PC-3 (cell line): Measurements from ENCODE around the gene TMEFF1. TPM values are rescaled to one million over a fixed set of nuclear protein-coding genes. Genes with fewer than 3 reads are reported as not detected.

ENCODE experiments used
- ATAC-seq: fragments of 200-7000 bp; cut with Tn5 transposase; 2 replicates; pipeline ENCODE4 v1.9.1; 2020; ENCODE audit warnings: mild to moderate bottlenecking, moderate library complexity
- BruUV-seq: library from RNA; stranded (reverse); fragments of 400-500 nt; replicated peaks from 2 replicates; lab custom pipeline; 2021; lab: Mats Ljungman, UMichigan
- CTCF ChIA-PET: fragments of 300-600 bp; sonication (Branson Sonifier 250); formaldehyde crosslinking; loops from one replicate; lab custom pipeline; 2022; ENCODE audit warnings: antibody characterized with exemption; lab: Charles Lee
- POLR2A ChIA-PET: fragments of 300-600 bp; sonication (Branson Sonifier 250); formaldehyde crosslinking; loops from one replicate; lab custom pipeline; 2022; ENCODE audit warnings: antibody characterized with exemption; ENCODE audit not compliant: unreplicated experiment; lab: Charles Lee
- DNase-seq: peaks from one replicate; pipeline ENCODE4 v3.0.0-alpha.2; 2015
- H2AFZ ChIP-seq: fragments of 300-600 bp; sonication (generic); 2 replicates; pipeline ENCODE4 v1.6.0; 2016; ENCODE audit warnings: antibody characterized with exemption, low read length
- H3F3A ChIP-seq: fragments of 300-600 bp; sonication (generic); one replicate; pipeline ENCODE4 v1.6.0; 2017; ENCODE audit warnings: antibody characterized with exemption, low read length, control low read depth, mild to moderate bottlenecking; ENCODE audit not compliant: unreplicated experiment
- H3K27ac ChIP-seq: fragments of 300-600 bp; sonication (generic); 2 replicates; pipeline ENCODE4 v1.5.1; 2016; ENCODE audit warnings: mild to moderate bottlenecking, low read length
- H3K27me3 ChIP-seq: fragments of 300-600 bp; sonication (generic); 2 replicates; pipeline ENCODE4 v1.6.1; 2016; ENCODE audit warnings: low read length, mixed read lengths
- H3K36me3 ChIP-seq: fragments of 300-600 bp; sonication (generic); 2 replicates; pipeline ENCODE4 v1.6.1; 2016; ENCODE audit warnings: low read depth, mixed run types, low read length, mixed read lengths
- H3K4me1 ChIP-seq: fragments of 300-600 bp; sonication (generic); 2 replicates; pipeline ENCODE4 v1.5.1; 2016; ENCODE audit warnings: low read length; ENCODE audit not compliant: insufficient read depth
- H3K4me2 ChIP-seq: fragments of 300-600 bp; sonication (generic); 2 replicates; pipeline ENCODE4 v1.6.0; 2016; ENCODE audit warnings: low read length
- H3K4me3 ChIP-seq: fragments of 300-600 bp; sonication (generic); 2 replicates; pipeline ENCODE4 v1.5.1; 2016; ENCODE audit warnings: mild to moderate bottlenecking, low read length, mixed read lengths
- H3K79me2 ChIP-seq: fragments of 300-600 bp; sonication (generic); 2 replicates; pipeline ENCODE4 v1.6.1; 2017; ENCODE audit warnings: low read length, mixed read lengths
- H3K9ac ChIP-seq: fragments of 300-600 bp; sonication (generic); 2 replicates; pipeline ENCODE4 v1.6.0; 2016; ENCODE audit warnings: mild to moderate bottlenecking, low read length
- H3K9me2 ChIP-seq: fragments of 300-600 bp; sonication (generic); replicated peaks from 2 replicates; pipeline ENCODE4 v1.6.1; 2016; ENCODE audit warnings: mixed run types, low read length, mixed read lengths
- H3K9me3 ChIP-seq: fragments of 300-600 bp; sonication (generic); 2 replicates; pipeline ENCODE4 v1.6.1; 2016; ENCODE audit warnings: low read length, mixed read lengths
- H4K20me1 ChIP-seq: fragments of 300-600 bp; sonication (generic); 2 replicates; pipeline ENCODE4 v1.6.1; 2016; ENCODE audit warnings: low read length, mixed read lengths
- CTCF ChIP-seq: fragments of 300-600 bp; sonication (generic); conservative IDR thresholded peaks from 2 replicates; pipeline ENCODE4 v1.5.1; 2017; ENCODE audit warnings: antibody characterized with exemption, low read depth, mild to moderate bottlenecking, low read length
- EZH2 ChIP-seq: fragments of 300-600 bp; sonication (generic); IDR thresholded peaks from one replicate; pipeline ENCODE4 v1.6.1; 2017; ENCODE audit warnings: antibody characterized with exemption, mild to moderate bottlenecking, low read length; ENCODE audit not compliant: unreplicated experiment
- EZH2phosphoT487 ChIP-seq: fragments of 300-600 bp; sonication (generic); IDR thresholded peaks from 2 replicates; pipeline ENCODE4 v1.6.1; 2018; ENCODE audit warnings: mild to moderate bottlenecking, antibody characterized with exemption, low read length, borderline replicate concordance
- intact Hi-C: fragments of 100-400 bp; cut with micrococcal nuclease; formaldehyde crosslinking; loops from 2 replicates; pipeline ENCODE4 v1.9.0; 2023
- total RNA-seq: library from RNA; depleted of rRNA; stranded (reverse); fragments of >200 nt; gene quantifications from 2 replicates; pipeline ENCODE4 v1.2.3, GENCODE V29; 2014

The TMEFF1 gene
- total RNA-seq, 1 experiment from 2014 or later: not detected

- DNase-seq: no peak
- ChIA-PET CTCF (no interaction called here), POLR2A (no interaction called here)
- no peaks in the 10 kb centered on the region for H3K36me3 ChIP-seq
- no peaks in the 10 kb centered on the region for H3K79me2 ChIP-seq
- no peaks in the 10 kb centered on the region for H3K9me2 ChIP-seq
- H2AFZ ChIP-seq: no peak overlapping the region
- no peaks in the 10 kb centered on the region for H3F3A ChIP-seq
- no peaks in the 10 kb centered on the region for H3K9me3 ChIP-seq
- no peak overlapping the region for H3K4me2 ChIP-seq
- intact Hi-C loops: no loop called here
- no peak overlapping the region for H3K27ac ChIP-seq
- ATAC-seq: no peak
- H4K20me1 ChIP-seq: no peaks in the 10 kb centered on the region
- H3K27me3 ChIP-seq: no peaks in the 10 kb centered on the region
- H3K4me1 ChIP-seq: no peaks in the 10 kb centered on the region
- BruUV-seq: no TSS peak
- H3K4me3 ChIP-seq: no peak overlapping the region
- no peak overlapping the region for H3K9ac ChIP-seq
- no peak for TF ChIP-seq CTCF
Observed at GRCh38 chr9:100459963-100460362, 13.0 kb upstream of the TMEFF1 start.

GRCh38 chr9:100465274-100465673 is 7.7 kb upstream of the TMEFF1 start:
- Histone ChIP-seq H4K20me1 (no peaks in the 10 kb centered on the region), H3K79me2 (no peaks in the 10 kb centered on the region), H3K4me3 (no peak overlapping the region), H3K27me3 (no peaks in the 10 kb centered on the region), H2AFZ (no peak overlapping the region), H3K9ac (no peak overlapping the region), H3K36me3 (no peaks in the 10 kb centered on the region), H3K4me2 (no peak overlapping the region), H3K4me1 (no peaks in the 10 kb centered on the region), H3K9me3 (no peaks in the 10 kb centered on the region), H3F3A (no peaks in the 10 kb centered on the region), H3K27ac (no peak overlapping the region), H3K9me2 (no peaks in the 10 kb centered on the region)
- DNase-seq (no peak), ATAC-seq (no peak)
- POLR2A ChIA-PET: no interaction called here
- TF ChIP-seq EZH2 (no peak), CTCF (no peak), EZH2phosphoT487 (no peak)
- intact Hi-C loops: no loop called here
- CTCF ChIA-PET: no interaction called here
- BruUV-seq: no TSS peak

- no peaks in the 10 kb centered on the region for H3K27me3 ChIP-seq
- DNase-seq (no peak), ATAC-seq (no peak)
- H3K36me3 ChIP-seq: no peaks in the 10 kb centered on the region
- no peak overlapping the region for H3K4me3 ChIP-seq
- H3K4me2 ChIP-seq: no peak overlapping the region
- no peak for TF ChIP-seq EZH2phosphoT487
- TF ChIP-seq CTCF: no peak
- no peak for TF ChIP-seq EZH2
- H3K9ac ChIP-seq: no peak overlapping the region
- no peaks in the 10 kb centered on the region for H3K79me2 ChIP-seq
- no TSS peak for BruUV-seq
- H3F3A ChIP-seq: no peaks in the 10 kb centered on the region
- no peaks in the 10 kb centered on the region for H3K9me2 ChIP-seq
- H3K9me3 ChIP-seq: no peaks in the 10 kb centered on the region
- no peaks in the 10 kb centered on the region for H4K20me1 ChIP-seq
- ChIA-PET CTCF (no interaction called here), POLR2A (no interaction called here)
- intact Hi-C loops: no loop called here
- H2AFZ ChIP-seq: no peak overlapping the region
- no peak overlapping the region for H3K27ac ChIP-seq
- no peaks in the 10 kb centered on the region for H3K4me1 ChIP-seq
Observed at GRCh38 chr9:100465761-100466160, 7.2 kb upstream of the TMEFF1 start.
